ENCODE measurements around the gene TPRKB. TPM values are rescaled to one million over a fixed set of nuclear protein-coding genes. Genes with fewer than 3 reads are reported as not detected.

TPRKB gene
- total RNA-seq, 1 experiment from 2014 or later: 44.7 TPM

- Histone ChIP-seq H2BK15ac (ENCODE audit: low read depth, low read length) (no peak overlapping the region), H2BK120ac (ENCODE audit: low read depth, low read length, poor library complexity, severe bottlenecking) (no peak overlapping the region), H3K4ac (ENCODE audit: low read depth, low read length) (no peak overlapping the region), H3K56ac (ENCODE audit: insufficient read length, low read depth, low read length) (no peak overlapping the region), H3K4me2 (ENCODE audit: insufficient read depth, insufficient read length, low read length) (no peak overlapping the region), H3K27me3 (ENCODE audit: insufficient read depth, low read length) (no peaks in the 10 kb centered on the region), H3K27ac (ENCODE audit: insufficient read length, low read depth, low read length) (no peak overlapping the region), H2BK12ac (ENCODE audit: insufficient read length, low read depth, low read length) (no peak overlapping the region), H3K9me3 (ENCODE audit: control insufficient read depth, low read depth, low read length) (no peaks in the 10 kb centered on the region), H2AFZ (ENCODE audit: low read length) (no peak overlapping the region), H3K79me2 (ENCODE audit: insufficient read depth, low read length) (no peaks in the 10 kb centered on the region), H4K91ac (ENCODE audit: insufficient read length, low read depth, low read length) (no peak overlapping the region), H3K79me1 (ENCODE audit: insufficient read depth, low read depth, low read length, poor library complexity, severe bottlenecking) (no peaks in the 10 kb centered on the region), H3K23ac (ENCODE audit: insufficient read length, low read depth, low read length) (no peak overlapping the region), H2BK20ac (ENCODE audit: low read depth, low read length, poor library complexity, severe bottlenecking) (no peak overlapping the region), H3K4me1 (ENCODE audit: insufficient read depth, low read length) (no peaks in the 10 kb centered on the region), H4K20me1 (ENCODE audit: control insufficient read depth, insufficient read depth, insufficient read length) (no peaks in the 10 kb centered on the region), H3K9ac (ENCODE audit: extremely low read depth, insufficient read length, low read length) (no peak overlapping the region), H3K14ac (ENCODE audit: insufficient read depth, low read length) (no peak overlapping the region), H4K5ac (ENCODE audit: insufficient read length, low read depth, low read length) (no peak overlapping the region), H3K18ac (ENCODE audit: insufficient read length, low read depth, low read length) (no peak overlapping the region), H3T11ph (ENCODE audit: low read length) (no peak overlapping the region), H2BK5ac (ENCODE audit: insufficient read length, low read length) (no peak overlapping the region), H2AK5ac (ENCODE audit: insufficient read length, low read length) (no peak overlapping the region), H4K8ac (replicated peaks; ENCODE audit: insufficient read length, low read depth, low read length) (no peak overlapping the region), H3K23me2 (ENCODE audit: insufficient read length, low read depth, low read length, poor library complexity, severe bottlenecking) (no peaks in the 10 kb centered on the region)
- Mint-ChIP-seq H3K4me3 (no peak overlapping the region), H3K9me3 (no peaks in the 10 kb centered on the region), H3K27ac (no peak overlapping the region), H3K36me3 (ENCODE audit: insufficient read depth in 1 of 3, low read depth in 3 of 3) (peaks cover 24 to 76% (median 60%) of the 10 kb centered on the region in 3 experiments; a peak in 6 of 7 replicates), H3K4me1 (no peaks in the 10 kb centered on the region), H3K27me3 (ENCODE audit: low read depth) (no peaks in the 10 kb centered on the region)
- TF ChIP-seq, protein P1, sequence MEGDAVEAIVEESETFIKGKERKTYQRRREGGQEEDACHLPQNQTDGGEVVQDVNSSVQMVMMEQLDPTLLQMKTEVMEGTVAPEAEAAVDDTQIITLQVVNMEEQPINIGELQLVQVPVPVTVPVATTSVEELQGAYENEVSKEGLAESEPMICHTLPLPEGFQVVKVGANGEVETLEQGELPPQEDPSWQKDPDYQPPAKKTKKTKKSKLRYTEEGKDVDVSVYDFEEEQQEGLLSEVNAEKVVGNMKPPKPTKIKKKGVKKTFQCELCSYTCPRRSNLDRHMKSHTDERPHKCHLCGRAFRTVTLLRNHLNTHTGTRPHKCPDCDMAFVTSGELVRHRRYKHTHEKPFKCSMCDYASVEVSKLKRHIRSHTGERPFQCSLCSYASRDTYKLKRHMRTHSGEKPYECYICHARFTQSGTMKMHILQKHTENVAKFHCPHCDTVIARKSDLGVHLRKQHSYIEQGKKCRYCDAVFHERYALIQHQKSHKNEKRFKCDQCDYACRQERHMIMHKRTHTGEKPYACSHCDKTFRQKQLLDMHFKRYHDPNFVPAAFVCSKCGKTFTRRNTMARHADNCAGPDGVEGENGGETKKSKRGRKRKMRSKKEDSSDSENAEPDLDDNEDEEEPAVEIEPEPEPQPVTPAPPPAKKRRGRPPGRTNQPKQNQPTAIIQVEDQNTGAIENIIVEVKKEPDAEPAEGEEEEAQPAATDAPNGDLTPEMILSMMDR (conservative IDR thresholded peaks at IDR 0.05): no peak
- DNase-seq: no peak
- WGBS (ENCODE audit: extremely low coverage, insufficient read length, low lambda C conversion rate): no CpG with 5 or more reads among the region's 1 CpG
Measured at GRCh38 chr2:73762571-73762970, 25.4 kb upstream of the TPRKB start.

Measured in H9 (cell line).